GM12891 (cell line): Measurements from ENCODE around the gene ECE2.
"Not testable (repeated sequence)": the region's sequence is repeated elsewhere in the genome, so short reads cannot be mapped to it uniquely, and the experiment has no call there.

Source experiments
- DNase-seq: peaks from one replicate; pipeline ENCODE4 v3.0.0; 2011; ENCODE audit warnings: low spot score; ENCODE audit not compliant: insufficient read length
- FAIRE-seq: peaks from 2 replicates; lab custom pipeline; 2011; peaks lifted over from hg19 to GRCh38; lab: Jason Lieb, UNC
- PAX5 ChIP-seq: IDR thresholded peaks from 2 replicates; pipeline ENCODE4 v1.6.1; 2011; ENCODE audit warnings: low read length, moderate library complexity, mild to moderate bottlenecking; ENCODE audit not compliant: insufficient read depth, severe bottlenecking
- POLR2A ChIP-seq: IDR thresholded peaks from 2 replicates; pipeline ENCODE4 v1.6.1; 2011; ENCODE audit warnings: low read depth, low read length, control low read depth
- POLR2AphosphoS5 ChIP-seq: IDR thresholded peaks from 2 replicates; pipeline ENCODE4 v1.6.1; 2011; ENCODE audit warnings: low read depth, low read length, control low read depth
- POU2F2 ChIP-seq: IDR thresholded peaks from 2 replicates; pipeline ENCODE4 v1.6.1; 2011; ENCODE audit warnings: low read depth, mild to moderate bottlenecking, control low read depth, low read length, moderate library complexity
- SPI1 ChIP-seq: IDR thresholded peaks from 2 replicates; pipeline ENCODE4 v1.6.1; 2011; ENCODE audit warnings: low read depth, low read length, control low read depth
- TAF1 ChIP-seq: IDR thresholded peaks from 2 replicates; pipeline ENCODE4 v1.6.1; 2011; ENCODE audit warnings: low read depth, low read length, control low read depth

The ECE2 gene

DNA sequence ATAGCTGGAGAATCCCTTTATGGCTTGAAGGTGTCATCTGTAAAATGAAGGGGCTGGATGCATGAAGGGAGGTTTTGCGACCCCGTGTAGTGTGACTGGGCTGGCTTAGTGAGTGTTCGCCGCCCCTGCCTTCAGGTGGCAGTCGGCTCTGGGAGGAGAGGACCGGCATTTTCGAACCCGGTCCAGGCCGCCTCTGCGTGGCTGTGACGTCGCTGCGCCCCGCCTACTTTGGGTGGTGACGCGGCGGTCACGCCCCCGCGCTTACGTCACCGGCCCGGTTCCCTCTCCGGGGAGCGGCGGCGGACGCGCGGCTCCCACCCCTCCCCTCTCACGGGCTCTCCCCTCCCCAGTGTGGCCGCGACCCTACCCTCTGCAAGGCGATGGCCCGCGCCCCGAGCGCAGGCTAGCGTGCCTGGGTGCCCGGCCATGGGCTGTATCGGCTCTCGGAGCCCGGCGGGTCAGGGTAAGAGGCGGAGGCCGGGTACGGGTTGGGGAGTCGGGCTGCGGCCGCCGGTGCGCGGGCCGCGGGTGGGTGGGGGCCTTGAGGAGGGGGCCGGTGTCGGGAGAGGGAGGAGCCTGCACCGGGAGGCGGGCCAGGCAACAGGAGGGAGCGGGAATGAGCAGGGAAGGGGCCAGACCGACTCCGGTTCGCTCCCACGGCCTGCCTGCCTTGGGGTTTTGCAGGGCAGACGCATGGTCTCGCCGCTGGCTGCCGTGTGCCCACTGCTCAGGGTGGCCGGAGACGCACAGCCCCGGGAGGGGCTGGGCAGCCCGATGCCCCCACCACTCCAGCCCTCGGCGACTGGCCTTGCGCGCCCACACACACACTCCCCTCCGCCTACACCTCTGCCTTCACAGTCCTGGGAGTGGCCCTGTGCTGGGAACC, 60.1 kb downstream of the ECE2 start:
- FAIRE-seq (peak; percentile 97), DNase-seq (peak; percentile 90)
- TF ChIP-seq PAX5 (peak; percentile 73), POU2F2 (0 out of 2 replicates have a peak, but pooled peaks have one; percentile 21), POLR2AphosphoS5 (peak; percentile 88; the same call in 1 of the 2 replicates), POLR2A (peak; percentile 90), TAF1 (0 out of 2 replicates have a peak, but pooled peaks have one; percentile 34), SPI1 (no peak)

DNA sequence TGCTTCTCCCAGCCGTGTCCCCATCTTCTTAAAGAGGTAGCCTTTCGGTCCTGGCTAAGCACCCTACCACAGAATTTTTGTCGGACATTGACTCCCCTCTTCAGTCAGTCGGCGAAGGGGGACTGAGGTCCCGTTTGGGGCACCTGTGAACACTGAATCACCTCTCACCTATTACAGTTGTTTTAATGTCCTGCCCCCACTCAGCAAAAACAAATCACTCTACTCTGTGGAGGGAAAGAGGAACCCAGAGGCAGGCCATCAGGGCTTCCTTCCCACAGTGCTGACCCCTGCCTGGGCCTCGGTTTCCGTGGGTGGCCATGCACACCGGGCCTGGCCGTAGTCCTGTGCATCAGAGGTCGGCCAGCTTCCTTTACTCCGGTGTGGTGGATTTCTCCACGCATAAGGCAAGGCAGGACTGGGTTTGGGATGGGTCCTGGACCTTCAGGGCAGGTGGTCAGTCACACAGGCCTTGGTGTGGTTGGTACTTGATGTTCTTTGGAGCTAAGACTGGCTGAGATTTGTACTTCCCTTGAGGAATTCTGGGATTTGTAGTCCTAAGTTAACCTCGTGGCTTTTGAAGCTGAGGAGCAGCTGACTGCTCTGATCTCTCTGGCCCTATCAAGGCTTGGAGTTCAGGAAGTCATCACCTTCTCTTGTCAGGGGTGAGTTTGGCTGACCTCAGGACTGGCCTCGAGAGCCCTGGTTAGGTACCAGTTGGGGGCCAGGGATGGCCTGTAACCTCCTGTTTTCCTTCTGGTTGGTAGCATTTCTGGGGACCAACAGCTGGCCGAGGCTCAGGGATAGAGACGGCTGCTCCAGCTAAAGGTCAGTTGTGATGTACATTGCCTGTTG, 61.0 kb downstream of the ECE2 start:
- DNase-seq (no peak), FAIRE-seq (no peak)
- TF ChIP-seq POU2F2 (no peak), SPI1 (0 out of 2 replicates have a peak, but pooled peaks have one; percentile 21)

DNA sequence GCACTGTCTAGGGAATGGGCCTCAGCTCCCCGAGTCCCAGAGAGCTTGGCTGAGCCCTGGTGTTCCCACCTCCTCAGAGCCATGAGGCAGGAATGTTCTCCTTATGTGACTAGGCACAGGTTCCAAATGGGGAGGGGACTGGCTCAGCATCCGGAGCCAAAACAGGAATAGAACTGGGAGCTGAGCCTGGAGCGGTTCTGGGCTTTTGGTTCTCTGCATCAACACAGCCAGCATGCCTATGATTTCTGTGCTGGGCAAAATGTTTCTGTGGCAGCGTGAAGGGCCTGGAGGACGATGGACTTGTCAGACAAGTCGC, 61.5 kb downstream of the ECE2 start, which contains the start of gene FAM131A:
TSS of gene FAM131A (plus strand) at position 202 of the 316 bp plus-strand sequence. CDS start at position 233, 31 bp downstream.
- no peak for TF ChIP-seq SPI1
- no peak for TF ChIP-seq POLR2AphosphoS5
- TF ChIP-seq POU2F2, result no peak
- TF ChIP-seq PAX5, result no peak
- no peak for TF ChIP-seq POLR2A
- no peak for TF ChIP-seq TAF1
- DNase-seq (no peak), FAIRE-seq (no peak)

DNA sequence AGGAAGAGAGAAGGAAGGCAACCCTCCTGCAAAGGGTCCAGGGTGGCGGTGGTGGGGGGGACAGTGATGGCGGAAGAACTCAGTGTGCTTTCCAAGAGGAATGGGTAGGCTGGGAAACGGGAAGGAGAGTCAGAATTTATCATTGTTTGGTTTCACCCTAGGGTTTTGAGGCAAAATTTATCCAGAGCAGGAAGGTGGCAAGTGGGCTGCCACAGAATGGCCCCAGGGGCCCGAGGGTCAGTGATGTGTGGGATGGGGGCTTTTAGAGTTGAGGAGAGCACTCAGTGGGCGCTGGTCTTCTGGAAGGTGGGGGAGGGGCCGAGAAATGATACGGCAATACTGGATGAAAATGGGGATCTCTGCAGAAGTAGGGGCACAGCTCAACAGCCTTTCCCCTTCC, 62.2 kb downstream of the ECE2 start:
- TF ChIP-seq SPI1 (no peak), TAF1 (no peak), POLR2AphosphoS5 (no peak), PAX5 (no peak), POLR2A (no peak), POU2F2 (no peak)
- DNase-seq (no peak), FAIRE-seq (no peak)

- TF ChIP-seq POLR2AphosphoS5 (no peak), SPI1 (no peak)
- no peak for FAIRE-seq
- no peak for DNase-seq
Observed at GRCh38 chr3:184338511-184338945, 62.7 kb downstream of the ECE2 start.

DNA sequence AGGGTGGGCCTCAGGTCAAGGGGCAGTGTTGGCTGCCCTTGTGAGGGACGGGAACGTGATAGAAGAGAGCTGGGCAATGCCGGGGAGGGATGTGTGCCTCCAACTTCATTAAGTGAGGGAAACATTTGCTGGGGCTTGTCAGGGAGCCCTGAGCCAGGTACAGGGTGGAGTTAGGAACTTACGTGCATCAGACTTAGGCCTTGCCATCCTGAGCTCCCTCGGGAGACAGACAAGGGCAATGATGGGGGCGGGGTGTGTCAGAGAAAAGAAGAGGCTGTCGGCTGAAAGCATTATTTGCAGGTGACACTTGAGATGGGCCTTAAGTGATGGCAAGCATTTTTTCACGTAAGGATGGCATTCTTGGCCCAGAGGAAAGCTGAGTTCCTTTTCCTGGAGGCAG, 63.2 kb downstream of the ECE2 start:
- no peak for DNase-seq
- no peak for TF ChIP-seq POLR2AphosphoS5
- no peak for TF ChIP-seq POLR2A
- FAIRE-seq, result no peak

DNA sequence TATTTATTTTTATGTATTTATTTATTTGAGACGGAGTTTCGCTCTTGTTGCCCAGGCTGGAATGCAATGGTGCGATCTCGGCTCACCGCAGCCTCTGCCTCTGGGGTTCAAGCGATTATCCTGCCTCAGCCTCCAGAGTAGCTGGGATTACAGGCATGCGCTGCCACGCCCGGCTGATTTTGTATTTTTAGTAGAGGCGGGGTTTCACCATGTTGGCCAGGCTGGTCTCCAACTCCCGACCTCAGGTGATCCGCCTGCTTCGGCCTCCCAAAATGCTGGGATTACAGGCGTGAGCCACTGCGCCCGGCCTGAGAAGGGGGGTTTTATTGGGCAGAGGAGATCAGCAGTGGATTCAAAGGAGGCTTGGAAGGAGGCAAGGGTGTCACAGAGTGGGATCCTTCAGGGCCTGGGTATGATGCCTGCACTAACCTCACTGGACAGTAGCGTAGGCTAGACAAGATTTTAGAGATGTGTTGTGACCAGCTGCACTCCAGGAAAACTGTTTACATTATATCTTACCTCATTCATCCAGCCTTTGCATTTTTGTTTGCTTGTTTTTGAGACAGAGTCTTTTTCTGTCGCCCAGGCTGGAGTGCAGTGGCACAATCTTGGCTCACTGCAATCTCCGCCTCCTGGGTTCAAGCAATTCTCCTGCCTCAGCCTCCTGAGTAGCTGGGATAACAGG, 63.8 kb downstream of the ECE2 start:
- not testable (repeated sequence) for FAIRE-seq, DNase-seq

- DNase-seq (no peak), FAIRE-seq (no peak)
- TF ChIP-seq TAF1 (no peak), PAX5 (no peak), SPI1 (no peak)
Observed at GRCh38 chr3:184341925-184342324, 66.1 kb downstream of the ECE2 start.
